HUDEP-2 (cell line): Measurements from ENCODE around the gene LARP1.

ENCODE experiments used
- DNase-seq, 76 experiments: peaks; one replicate each; lab custom pipeline; 2025; ENCODE audit not compliant: unreplicated experiment in 76 of 76; lab: John Stamatoyannopoulos, UW

LARP1 gene

GRCh38 chr5:154849791-154850201, 94.6 kb downstream of the LARP1 start:
- DNase-seq: peak in 1 of 76 experiments; percentile 5

- DNase-seq: peak in 21 of 76 experiments; percentile 5 to 51 (median 23)
These were observed 95.3 kb downstream of the LARP1 start, which contains the start of gene FAXDC2 for GRCh38 chr5:154850255-154851062. Gene FAXDC2 (minus strand): TSS chr5:154850603. CDS start chr5:154838178, 12,425 bp downstream.

- no peak for DNase-seq
These were observed 96.2 kb downstream of the LARP1 start for GRCh38 chr5:154851351-154851750.

DNA sequence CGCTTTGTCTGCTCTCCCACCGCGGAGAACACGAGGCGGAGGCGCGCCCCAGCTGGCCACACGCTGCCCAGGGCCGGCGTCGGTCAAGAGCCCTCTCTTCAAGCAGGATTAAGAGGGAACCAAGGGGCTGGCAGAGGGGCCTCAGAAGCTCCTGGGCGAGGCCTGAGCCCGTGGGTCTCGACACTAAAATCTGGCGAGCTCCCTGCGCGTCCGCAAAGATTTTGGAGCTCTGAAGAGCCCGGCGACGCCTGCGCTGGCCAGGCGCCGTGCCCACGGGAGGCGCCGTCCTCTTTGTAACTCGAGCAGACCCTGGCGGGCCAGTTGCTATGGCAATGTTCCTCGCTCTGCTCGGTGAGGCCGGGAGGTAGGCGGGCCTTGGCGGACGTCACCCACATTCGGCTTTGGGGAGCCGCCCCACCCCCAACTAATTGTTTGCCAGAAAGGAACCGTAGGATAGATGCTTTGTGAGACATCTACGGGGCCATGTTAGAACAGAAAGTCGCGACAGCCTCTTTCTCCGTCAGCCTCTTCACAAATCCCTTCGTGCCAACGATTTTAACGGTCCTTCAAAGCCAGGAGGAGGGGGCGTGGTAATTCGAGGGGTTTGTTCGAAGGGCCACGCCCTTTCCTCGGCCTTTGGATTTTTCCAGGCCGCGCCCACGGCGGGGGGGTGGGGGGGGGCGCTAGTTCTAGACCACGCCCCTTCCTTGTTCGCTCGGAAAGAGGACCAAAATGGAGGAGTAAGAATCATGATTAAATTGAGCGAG, 102.5 kb downstream of the LARP1 start:
- peak in 75 of 76 experiments; percentile 69 to 99 (median 92) for DNase-seq

- DNase-seq: peak; percentile 65 to 99 (median 95)
These were observed 103.3 kb downstream of the LARP1 start, which contains the start of gene CNOT8 for GRCh38 chr5:154858297-154858971. Gene CNOT8 (plus strand): TSS chr5:154858627. CDS start chr5:154863279, 4,652 bp downstream.

DNA sequence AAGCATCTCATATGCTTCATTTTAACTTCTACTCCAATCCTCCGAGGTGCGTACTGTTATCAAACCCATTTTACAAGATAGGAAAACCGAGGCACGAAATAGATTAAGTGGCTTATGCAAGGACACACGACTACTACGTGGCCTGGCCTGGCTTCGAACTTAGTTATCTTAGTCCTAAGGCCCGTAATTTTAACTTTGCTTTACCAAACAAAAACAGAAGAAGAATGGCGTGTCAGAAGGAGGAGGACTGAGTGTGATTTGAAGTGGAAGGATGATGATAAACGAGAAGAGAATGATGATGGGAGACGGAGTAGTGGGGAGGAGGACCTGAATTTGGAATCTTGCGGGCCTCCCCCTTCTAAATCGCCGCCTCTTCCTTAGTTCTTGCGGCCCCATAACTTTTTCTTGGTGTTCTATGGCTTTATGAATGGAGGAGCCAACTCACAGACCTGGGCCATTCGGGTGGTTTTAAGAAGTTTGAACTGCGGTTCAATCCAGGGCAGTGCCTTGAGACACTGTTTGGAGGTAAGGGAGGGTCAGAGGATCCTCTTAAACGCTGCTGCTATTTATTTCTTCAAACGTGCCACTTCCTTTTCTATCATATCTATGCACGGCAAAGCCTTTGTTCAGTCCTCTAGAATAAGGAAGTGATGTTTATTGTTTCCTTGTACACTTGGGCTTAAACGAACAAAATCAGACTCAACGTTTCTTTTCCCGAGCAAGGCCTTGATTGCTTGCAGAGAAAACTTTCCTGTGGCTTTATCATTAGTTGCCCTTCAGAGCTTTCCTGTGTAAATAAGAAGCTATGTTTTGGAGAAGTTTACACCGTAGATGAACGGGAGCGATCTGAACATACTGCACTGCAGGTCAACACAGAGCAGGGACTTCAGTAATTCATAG, 104.0 kb downstream of the LARP1 start:
- DNase-seq: peak in 3 of 76 experiments; percentile 5 to 22 (median 7)

- no peak for DNase-seq
These were observed 104.9 kb downstream of the LARP1 start for GRCh38 chr5:154860123-154860522.

DNA sequence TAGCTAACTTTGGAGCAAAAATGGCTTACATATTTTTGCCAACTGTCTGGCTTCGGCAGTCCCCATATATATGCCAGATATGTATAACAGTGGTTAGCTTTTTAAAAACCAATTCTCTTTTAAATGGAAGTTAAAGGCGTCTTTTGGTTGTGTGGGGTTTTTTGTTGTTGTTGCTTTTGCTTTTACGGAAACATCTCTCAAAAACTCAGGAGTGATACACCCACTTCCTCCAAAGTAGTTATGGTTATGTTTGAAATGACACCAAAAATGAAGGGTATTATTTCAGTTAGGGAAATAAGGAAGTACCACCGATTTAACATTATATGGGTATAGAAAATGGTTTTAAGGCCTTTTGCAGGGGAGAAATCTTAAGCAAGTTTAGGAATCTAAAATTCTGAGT, 105.6 kb downstream of the LARP1 start:
- DNase-seq: no peak

DNA sequence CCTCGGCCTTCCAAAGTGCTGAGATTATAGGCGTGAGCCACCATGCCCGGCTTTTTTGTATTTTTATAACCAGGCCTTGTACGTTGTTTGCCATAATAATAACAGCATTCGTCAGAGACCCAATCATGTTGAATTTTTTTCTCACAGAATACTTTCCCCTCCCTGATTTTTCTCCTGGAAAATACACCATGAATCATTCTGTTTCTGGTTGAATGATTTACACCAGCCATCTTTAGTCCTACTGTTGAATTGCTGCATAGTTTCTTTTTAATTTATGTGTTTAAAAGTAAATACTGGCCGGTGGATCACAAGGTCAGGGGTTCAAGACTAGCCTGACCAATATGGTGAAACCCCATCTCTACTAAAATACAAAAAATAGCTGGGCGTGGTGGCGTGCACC, 106.8 kb downstream of the LARP1 start:
- no peak for DNase-seq

- no peak for DNase-seq
These were observed 107.6 kb downstream of the LARP1 start for GRCh38 chr5:154862766-154863165.

DNA sequence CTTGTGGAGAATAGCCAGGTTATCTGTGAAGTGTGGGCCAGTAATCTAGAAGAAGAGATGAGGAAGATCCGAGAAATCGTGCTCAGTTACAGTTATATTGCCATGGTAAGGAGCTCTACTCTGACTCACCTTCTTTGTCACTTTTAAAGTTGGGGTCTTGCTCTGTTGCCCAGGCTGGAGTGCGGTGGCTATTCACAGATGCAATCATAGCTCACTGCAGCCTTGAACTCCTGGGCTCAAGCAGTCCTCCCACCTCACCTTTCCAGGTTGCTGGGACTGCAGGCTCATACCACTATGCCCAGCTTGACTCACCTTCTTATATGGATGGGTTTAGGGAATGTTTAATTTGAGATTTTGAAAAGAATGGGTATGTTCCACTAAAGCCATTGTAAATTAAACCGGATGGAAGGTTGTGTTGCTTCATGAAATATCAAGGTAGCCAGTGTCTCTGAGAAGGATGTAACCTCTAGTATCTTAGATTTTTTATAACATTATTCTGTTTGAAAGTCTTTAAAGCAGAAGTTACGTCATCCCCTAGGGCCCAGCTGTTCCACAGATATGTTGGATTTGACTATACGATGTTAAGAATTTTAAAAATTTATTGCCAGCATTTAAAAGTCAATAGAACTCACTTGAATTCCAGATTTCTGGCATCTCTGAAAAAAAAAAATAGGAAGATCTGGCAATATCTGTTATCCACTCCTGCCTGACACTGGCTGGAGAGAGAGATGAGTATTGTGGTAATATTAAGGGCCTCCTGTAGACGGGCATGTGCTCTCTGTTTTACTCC, 108.3 kb downstream of the LARP1 start:
- DNase-seq: no peak

- DNase-seq: no peak
These were observed 110.4 kb downstream of the LARP1 start for GRCh38 chr5:154865466-154866184.

DNA sequence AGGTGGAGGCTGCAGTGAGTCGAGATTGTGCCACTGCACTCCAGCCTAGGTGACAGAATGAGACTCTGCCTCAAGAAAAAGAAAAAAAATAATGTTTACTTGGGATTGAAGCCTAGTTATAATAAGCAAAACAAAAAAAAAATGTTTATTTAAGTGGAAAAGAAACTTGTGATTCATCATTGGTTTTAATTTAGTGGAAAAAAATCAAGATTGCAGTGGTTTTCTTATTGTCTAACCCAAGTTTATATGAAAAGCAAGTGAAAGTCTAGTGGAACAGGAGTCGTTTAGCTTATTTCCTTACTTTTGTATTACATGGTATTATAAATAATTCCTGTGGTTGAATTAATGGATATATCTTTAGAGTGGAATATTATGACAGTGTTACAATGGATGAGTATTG, 111.7 kb downstream of the LARP1 start:
- no peak for DNase-seq
